GM12878 (cell line): ENCODE data around the gene SHANK3. TPM values are rescaled to one million over a fixed set of nuclear protein-coding genes. Genes with fewer than 3 reads are reported as not detected.

Experiments
- ATAC-seq: fragments of 200-7000 bp; cut with Tn5 transposase; 3 replicates; pipeline ENCODE4 v1.9.1; 2020; ENCODE audit warnings: mild to moderate bottlenecking, moderate library complexity
- BruUV-seq: library from RNA; stranded (reverse); fragments of 400-500 nt; replicated peaks from 2 replicates; lab custom pipeline; 2021; lab: Mats Ljungman, UMichigan
- CTCF ChIA-PET: fragments of 300-600 bp; sonication (Branson Sonifier 250); formaldehyde crosslinking; extraction: SDS; loops from one replicate; lab custom pipeline; 2021; ENCODE audit warnings: inconsistent platforms; lab: Yijun Ruan, JAX
- POLR2A ChIA-PET: fragments of 350-600 bp; formaldehyde crosslinking; extraction: SDS; loops from one replicate; lab custom pipeline; 2021; ENCODE audit warnings: inconsistent platforms; lab: Charles Lee
- RAD21 ChIA-PET: fragments of 300-600 bp; sonication (Branson Sonifier 250); formaldehyde crosslinking; loops from one replicate; lab custom pipeline; 2023; ENCODE audit warnings: antibody characterized with exemption; ENCODE audit not compliant: unreplicated experiment; lab: Charles Lee
- SMC1A ChIA-PET: fragments of 300-600 bp; sonication (Branson Sonifier 250); formaldehyde crosslinking; loops from one replicate; lab custom pipeline; 2023; ENCODE audit not compliant: unreplicated experiment, uncharacterized antibody; lab: Charles Lee
- DNase-seq: peaks from one replicate; pipeline ENCODE4 v3.0.0-alpha.2; 2011; ENCODE audit warnings: low read depth, low spot score
- FAIRE-seq: peaks from 3 replicates; lab custom pipeline; 2011; peaks lifted over from hg19 to GRCh38; lab: Jason Lieb, UNC
- H2AFZ ChIP-seq: 2 replicates; pipeline ENCODE4 v1.6.0; 2011; ENCODE audit warnings: low read depth, low read length, control low read depth; ENCODE audit not compliant: control insufficient read depth
- H3K27ac ChIP-seq: 2 replicates; pipeline ENCODE4 v1.5.1; 2011; ENCODE audit warnings: control low read depth; ENCODE audit not compliant: control insufficient read depth, insufficient read depth
- H3K27me3 ChIP-seq, 2 experiments: replicated peaks in 1 of 2; 2 replicates each; pipeline versions ENCODE4 v1.6.0 to v1.6.1; 2011; ENCODE audit warnings: low read length in 1 of 2; ENCODE audit not compliant: control insufficient read depth in 2 of 2, insufficient read depth in 2 of 2
- H3K36me3 ChIP-seq, 2 experiments: 2 replicates each; pipeline ENCODE4 v1.5.1; 2011; ENCODE audit warnings: low read length in 1 of 2; ENCODE audit not compliant: control insufficient read depth in 2 of 2, insufficient read depth in 2 of 2
- H3K4me1 ChIP-seq: 2 replicates; pipeline ENCODE4 v1.6.1; 2011; ENCODE audit warnings: mild to moderate bottlenecking, low read length, moderate library complexity, mixed read lengths; ENCODE audit not compliant: control insufficient read depth, insufficient read depth
- H3K4me2 ChIP-seq: 2 replicates; pipeline ENCODE4 v1.6.0; 2011; ENCODE audit warnings: control low read depth; ENCODE audit not compliant: control insufficient read depth, insufficient read depth
- H3K4me3 ChIP-seq: fragments of 200-600 bp; sonication (generic); 2 replicates; pipeline ENCODE4 v1.5.1; 2016
- H3K79me2 ChIP-seq: 2 replicates; pipeline ENCODE4 v1.6.0; 2011; ENCODE audit warnings: low read length; ENCODE audit not compliant: control insufficient read depth, insufficient read depth
- H3K9ac ChIP-seq: 2 replicates; pipeline ENCODE4 v1.8.0; 2011; ENCODE audit warnings: low read length, control low read depth, mixed read lengths; ENCODE audit not compliant: control insufficient read depth, insufficient read depth
- H3K9me3 ChIP-seq: replicated peaks from 3 replicates; pipeline ENCODE4 v1.5.1; 2011; ENCODE audit warnings: mild to moderate bottlenecking, low read length; ENCODE audit not compliant: control insufficient read depth, insufficient read depth
- H4K20me1 ChIP-seq: 2 replicates; pipeline ENCODE4 v1.6.0; 2011; ENCODE audit not compliant: control insufficient read depth, insufficient read depth
- CBX5 ChIP-seq: sonication (generic); IDR thresholded peaks from 2 replicates; pipeline ENCODE4 v1.6.1; 2016; ENCODE audit warnings: low read depth, moderate library complexity, mild to moderate bottlenecking, inconsistent platforms
- IRF5 ChIP-seq: fragments of 450-650 bp; IDR thresholded peaks from 2 replicates; pipeline ENCODE4 v1.6.1; 2017; ENCODE audit warnings: borderline replicate concordance
- MTA3 ChIP-seq: IDR thresholded peaks from 2 replicates; pipeline ENCODE4 v1.6.1; 2012; ENCODE audit warnings: low read length, inconsistent platforms, borderline replicate concordance
- MYC ChIP-seq: IDR thresholded peaks from 2 replicates; pipeline ENCODE4 v1.6.1; 2011; ENCODE audit warnings: mild to moderate bottlenecking, low read length, moderate library complexity, inconsistent platforms; ENCODE audit not compliant: insufficient read depth, insufficient replicate concordance, insufficient read length, severe bottlenecking
- PAX5 ChIP-seq: IDR thresholded peaks from 2 replicates; pipeline ENCODE4 v1.6.1; 2011; ENCODE audit warnings: low read depth, low read length, borderline replicate concordance
- TCF7 ChIP-seq: IDR thresholded peaks from 2 replicates; pipeline ENCODE4 v1.6.1; 2014; ENCODE audit warnings: antibody characterized with exemption, borderline replicate concordance
- WGBS: methylation state at CpG from one replicate; pipeline ENCODE4 v1.1.6; 2016; ENCODE audit warnings: low lambda C conversion rate; ENCODE audit not compliant: insufficient replicate concordance, insufficient coverage; ENCODE audit errors: missing lambda C conversion rate; 5-methylcytosine and 5-hydroxymethylcytosine counted together
- in situ Hi-C: fragments of 300-500 bp; cut with MboI; formaldehyde crosslinking; loops from 9 replicates; pipeline ENCODE4 v1.14.3; 2018; ENCODE audit warnings: mixed read lengths
- intact Hi-C: fragments of 100-400 bp; cut with micrococcal nuclease; formaldehyde crosslinking; loops from one replicate; pipeline ENCODE4 v1.14.2; 2022; ENCODE audit not compliant: unreplicated experiment
- polyA plus RNA-seq, 11 experiments: library from polyadenylated mRNA; depleted of rRNA in 4 of 11; unstranded in 6 of 11; stranded (reverse) in 5 of 11; fragments of >200 nt; fragmentation: Nextera tagmentation in 4 of 11; fragmentation: Illumina TruSeq in 1 of 11; extraction: Ambion mirVana in 4 of 11; extraction: Trizol in 1 of 11; gene quantifications; 1 replicate in 1 of 11; 2 replicates in 10 of 11; pipeline versions ENCODE4 v1.2.1 to v1.2.3, GENCODE V29; 2011 to 2016; ENCODE audit warnings: inconsistent platforms in 2 of 11, missing spikeins in 2 of 11, low read depth in 1 of 11
- total RNA-seq, 4 experiments: library from RNA; depleted of rRNA in 3 of 4; stranded (reverse); fragments of >200 nt in 3 of 4; fragmentation: Illumina TruSeq in 1 of 4; extraction: Trizol in 1 of 4; gene quantifications; 2 replicates each; pipeline versions ENCODE4 v1.2.1 to v1.2.3, GENCODE V29; 2013 to 2021

SHANK3 gene
- total and polyA plus RNA-seq, 10 of the 15 experiments (the other 5 are each of a cell fraction or from before 2014, with no cell fraction given) = under 0.01 to 0.10 (median 0.05) TPM; not detected in 6

GRCh38 chr22:50698546-50698945 lies 25.9 kb downstream of the SHANK3 start:
- DNase-seq = no peak
- ChIA-PET SMC1A (no interaction called here), POLR2A (interaction anchor here (0.9 kb wide), 1 partner anchor 173 kb away, joined by 3 read pairs; the partner anchor contains the start of gene SCO2), RAD21 (no interaction called here), CTCF (no interaction called here)
- no peaks in the 10 kb centered on the region for H4K20me1 ChIP-seq
- no peak for FAIRE-seq
- no peak overlapping the region for H2AFZ ChIP-seq
- intact Hi-C loops (no loop called here), in situ Hi-C loops (no loop called here)
- no peak overlapping the region for H3K27ac ChIP-seq
- no peak for TF ChIP-seq CBX5
- no peak for TF ChIP-seq MTA3
- TF ChIP-seq MYC = no peak
- TF ChIP-seq PAX5 = no peak
- TF ChIP-seq IRF5 = no peak
- TF ChIP-seq TCF7 = no peak
- no peaks in the 10 kb centered on the region for H3K27me3 ChIP-seq
- ATAC-seq = no peak
- H3K4me2 ChIP-seq = no peak overlapping the region
- no peaks in the 10 kb centered on the region for H3K79me2 ChIP-seq
- no peak overlapping the region for H3K4me3 ChIP-seq
- H3K4me1 ChIP-seq = no peaks in the 10 kb centered on the region
- H3K36me3 ChIP-seq = no peaks in the 10 kb centered on the region
- WGBS = 36% methylated on average over 12 of the region's 12 CpGs
- H3K9me3 ChIP-seq = no peaks in the 10 kb centered on the region
- H3K9ac ChIP-seq = no peak overlapping the region
- no TSS peak for BruUV-seq
